Caki2 (cell line): ENCODE measurements around the gene ZSWIM8. TPM values are rescaled to one million over a fixed set of nuclear protein-coding genes. Genes with fewer than 3 reads are reported as not detected.
"Not testable (repeated sequence)": the region's sequence is repeated elsewhere in the genome, so short reads cannot be mapped to it uniquely, and the experiment has no call there.

Experiments
- DNase-seq: peaks from one replicate; pipeline ENCODE4 v3.0.0-alpha.2; 2015; ENCODE audit warnings: low read depth
- in situ Hi-C: cut with HindIII; loops from 2 replicates; pipeline ENCODE4 v1.10.0; 2016; ENCODE audit warnings: low sequenced_read_pairs, low pct_unique_long_range_greater_than_20kb, mixed read lengths
- total RNA-seq: library from RNA; depleted of rRNA; stranded (reverse); fragments of >200 nt; shearing (Covaris generic); gene quantifications from 2 replicates; pipeline ENCODE4 v1.2.3, GENCODE V29; 2014; ENCODE audit warnings: low replicate concordance; rRNA removed

Gene ZSWIM8, protein sequence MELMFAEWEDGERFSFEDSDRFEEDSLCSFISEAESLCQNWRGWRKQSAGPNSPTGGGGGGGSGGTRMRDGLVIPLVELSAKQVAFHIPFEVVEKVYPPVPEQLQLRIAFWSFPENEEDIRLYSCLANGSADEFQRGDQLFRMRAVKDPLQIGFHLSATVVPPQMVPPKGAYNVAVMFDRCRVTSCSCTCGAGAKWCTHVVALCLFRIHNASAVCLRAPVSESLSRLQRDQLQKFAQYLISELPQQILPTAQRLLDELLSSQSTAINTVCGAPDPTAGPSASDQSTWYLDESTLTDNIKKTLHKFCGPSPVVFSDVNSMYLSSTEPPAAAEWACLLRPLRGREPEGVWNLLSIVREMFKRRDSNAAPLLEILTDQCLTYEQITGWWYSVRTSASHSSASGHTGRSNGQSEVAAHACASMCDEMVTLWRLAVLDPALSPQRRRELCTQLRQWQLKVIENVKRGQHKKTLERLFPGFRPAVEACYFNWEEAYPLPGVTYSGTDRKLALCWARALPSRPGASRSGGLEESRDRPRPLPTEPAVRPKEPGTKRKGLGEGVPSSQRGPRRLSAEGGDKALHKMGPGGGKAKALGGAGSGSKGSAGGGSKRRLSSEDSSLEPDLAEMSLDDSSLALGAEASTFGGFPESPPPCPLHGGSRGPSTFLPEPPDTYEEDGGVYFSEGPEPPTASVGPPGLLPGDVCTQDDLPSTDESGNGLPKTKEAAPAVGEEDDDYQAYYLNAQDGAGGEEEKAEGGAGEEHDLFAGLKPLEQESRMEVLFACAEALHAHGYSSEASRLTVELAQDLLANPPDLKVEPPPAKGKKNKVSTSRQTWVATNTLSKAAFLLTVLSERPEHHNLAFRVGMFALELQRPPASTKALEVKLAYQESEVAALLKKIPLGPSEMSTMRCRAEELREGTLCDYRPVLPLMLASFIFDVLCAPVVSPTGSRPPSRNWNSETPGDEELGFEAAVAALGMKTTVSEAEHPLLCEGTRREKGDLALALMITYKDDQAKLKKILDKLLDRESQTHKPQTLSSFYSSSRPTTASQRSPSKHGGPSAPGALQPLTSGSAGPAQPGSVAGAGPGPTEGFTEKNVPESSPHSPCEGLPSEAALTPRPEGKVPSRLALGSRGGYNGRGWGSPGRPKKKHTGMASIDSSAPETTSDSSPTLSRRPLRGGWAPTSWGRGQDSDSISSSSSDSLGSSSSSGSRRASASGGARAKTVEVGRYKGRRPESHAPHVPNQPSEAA (N-terminal part only)
- 22.8 and 52.3 TPM in 2 replicates for total RNA-seq

- in situ Hi-C loops: no loop called here
- peak; percentile 95 for DNase-seq
Observed at GRCh38 chr10:73785211-73785720, at the start of gene ZSWIM8. Gene ZSWIM8, plus strand, starts transcription at chr10:73785606. Its CDS starts 273 bp downstream, at chr10:73785879.

- in situ Hi-C loops, DNase-seq: not testable (repeated sequence)
Observed at GRCh38 chr10:73740501-73741254, 44.7 kb upstream of the ZSWIM8 start.

DNA sequence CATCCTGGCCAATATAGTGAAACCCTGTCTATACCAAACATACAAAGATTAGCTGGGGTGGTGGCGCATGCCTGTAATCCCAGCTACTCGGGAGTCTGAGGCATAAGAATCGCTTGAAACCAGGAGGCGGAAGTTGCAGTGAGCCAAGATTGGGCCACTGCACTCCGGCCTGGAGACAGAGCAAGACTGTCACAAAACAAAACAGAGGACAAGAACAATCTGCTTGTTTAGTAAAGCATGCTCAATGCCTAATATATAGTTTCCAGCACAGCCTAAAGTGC is 43.0 kb upstream of the ZSWIM8 start:
- in situ Hi-C loops: no loop called here
- DNase-seq: no peak

DNA sequence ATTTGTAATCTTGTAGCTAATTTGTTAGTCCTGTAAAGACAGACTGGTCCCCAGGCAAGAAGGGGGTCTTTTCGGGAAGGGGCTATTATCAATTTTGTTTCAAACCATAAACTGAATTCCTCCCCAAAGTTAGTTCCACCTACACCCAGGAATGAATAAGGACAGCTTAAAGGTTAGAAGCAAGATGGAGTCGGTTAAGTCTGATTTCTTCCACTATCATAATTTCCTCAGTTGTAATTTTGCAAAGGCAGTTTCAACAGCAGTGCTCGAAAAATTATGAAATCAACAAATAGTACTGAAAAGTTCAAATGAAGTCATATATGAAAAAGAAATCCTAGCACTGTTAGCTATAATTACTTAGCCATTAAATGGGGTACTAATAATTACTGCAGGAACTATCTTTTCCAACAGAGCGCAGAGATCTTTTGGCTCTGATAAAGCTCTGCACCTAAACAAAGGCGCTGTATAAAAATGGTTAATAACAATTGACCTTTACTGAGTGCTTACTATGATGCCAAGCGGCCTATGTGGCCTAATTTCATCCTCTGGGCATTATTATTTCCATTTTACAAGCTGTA is 42.0 kb upstream of the ZSWIM8 start:
- in situ Hi-C loops: no loop called here
- DNase-seq: no peak

DNA sequence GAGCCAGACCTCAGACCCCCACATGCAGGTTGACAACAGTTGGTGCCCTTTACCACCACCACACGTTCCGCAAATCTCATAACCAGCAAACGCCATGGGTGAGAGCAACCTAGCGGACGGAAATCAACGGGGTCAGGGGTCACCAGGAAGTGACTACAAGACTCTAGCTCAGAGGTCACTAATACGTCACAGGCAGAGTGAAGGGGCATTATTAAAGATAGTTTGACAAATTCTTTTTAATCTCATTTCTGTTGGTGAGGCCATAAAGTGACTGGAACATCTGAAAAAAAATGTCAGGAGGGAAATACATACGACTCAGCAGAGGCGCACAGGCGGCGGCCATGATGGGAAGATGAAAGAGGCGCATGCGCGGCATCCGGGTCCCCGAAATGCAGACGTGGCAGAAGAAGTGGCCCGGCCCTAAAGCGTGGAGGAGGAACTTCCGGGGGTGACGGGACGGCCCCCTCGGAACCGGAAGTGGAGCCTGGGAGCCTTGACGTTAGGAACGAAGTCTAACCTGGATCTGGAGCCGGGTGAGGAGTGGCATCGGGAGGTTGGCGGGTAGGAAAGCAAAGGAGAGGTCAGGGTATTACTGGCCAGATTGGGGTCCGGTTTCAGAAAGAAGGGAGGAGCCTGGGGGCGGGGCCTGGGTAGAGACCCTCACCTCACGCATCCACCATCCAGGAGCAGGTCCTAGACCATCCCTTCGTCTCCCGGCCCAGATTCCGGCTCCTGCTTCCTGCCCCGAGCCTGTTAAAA is 41.3 kb upstream of the ZSWIM8 start, which contains the start of gene SEC24C:
TSS of gene SEC24C (plus strand) at position 468 of the 759 bp plus-strand sequence. CDS start 2,461 bp downstream, outside the sequence.
- in situ Hi-C loops: no loop called here
- DNase-seq: peak; percentile 97

DNA sequence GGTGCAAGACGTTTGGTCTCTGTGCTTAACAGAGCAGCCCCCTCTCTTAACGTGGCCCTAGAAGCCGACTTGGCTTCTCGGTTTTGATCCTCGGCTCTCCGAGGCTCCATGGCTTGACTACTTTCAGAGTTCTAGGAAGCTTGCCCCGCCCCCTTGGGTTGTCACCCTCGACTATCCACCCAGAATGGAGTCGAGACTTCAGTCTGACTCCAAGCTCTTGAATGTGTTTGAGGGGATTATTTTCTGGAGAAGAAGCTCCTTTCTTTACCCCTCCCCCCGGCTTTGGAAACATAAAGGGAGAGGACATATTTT is 40.8 kb upstream of the ZSWIM8 start:
- no peak for DNase-seq
- in situ Hi-C loops: no loop called here

- no peak for DNase-seq
- in situ Hi-C loops: no loop called here
Observed at GRCh38 chr10:73746721-73747120, 38.7 kb upstream of the ZSWIM8 start.

DNA sequence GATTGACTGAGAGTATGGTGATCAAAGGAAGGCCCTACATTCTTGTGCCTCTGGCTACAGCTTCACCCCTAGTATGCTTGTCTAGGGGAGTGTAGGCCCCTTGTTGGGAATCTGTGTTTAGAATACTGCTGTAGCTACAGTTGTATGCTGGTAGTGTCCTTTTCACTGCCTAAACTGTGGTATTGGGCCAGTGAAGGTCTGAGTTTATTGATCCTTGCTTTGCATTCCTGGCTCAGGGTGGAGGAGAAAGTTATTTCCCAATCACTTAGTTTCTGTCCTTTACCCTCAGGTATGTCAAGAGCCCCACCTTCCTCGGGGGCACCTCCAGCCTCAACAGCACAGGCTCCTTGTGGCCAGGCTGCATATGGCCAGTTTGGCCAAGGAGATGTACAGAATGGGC is 34.6 kb upstream of the ZSWIM8 start:
- in situ Hi-C loops: no loop called here
- DNase-seq: no peak

- no peak for DNase-seq
- in situ Hi-C loops: no loop called here
Observed at GRCh38 chr10:73756183-73756582, 29.2 kb upstream of the ZSWIM8 start.

GRCh38 chr10:73758704-73759511 is 26.5 kb upstream of the ZSWIM8 start:
- no peak for DNase-seq
- in situ Hi-C loops: no loop called here

- in situ Hi-C loops: no loop called here
- DNase-seq: no peak
Observed at GRCh38 chr10:73759512-73760115, 25.8 kb upstream of the ZSWIM8 start.

- DNase-seq: no peak
- in situ Hi-C loops: no loop called here
Observed at GRCh38 chr10:73761781-73762180, 23.6 kb upstream of the ZSWIM8 start.

- DNase-seq: no peak
- in situ Hi-C loops: no loop called here
Observed at GRCh38 chr10:73762915-73763314, 22.5 kb upstream of the ZSWIM8 start.

GRCh38 chr10:73763343-73763742 is 22.1 kb upstream of the ZSWIM8 start:
- in situ Hi-C loops: no loop called here
- DNase-seq: no peak

DNA sequence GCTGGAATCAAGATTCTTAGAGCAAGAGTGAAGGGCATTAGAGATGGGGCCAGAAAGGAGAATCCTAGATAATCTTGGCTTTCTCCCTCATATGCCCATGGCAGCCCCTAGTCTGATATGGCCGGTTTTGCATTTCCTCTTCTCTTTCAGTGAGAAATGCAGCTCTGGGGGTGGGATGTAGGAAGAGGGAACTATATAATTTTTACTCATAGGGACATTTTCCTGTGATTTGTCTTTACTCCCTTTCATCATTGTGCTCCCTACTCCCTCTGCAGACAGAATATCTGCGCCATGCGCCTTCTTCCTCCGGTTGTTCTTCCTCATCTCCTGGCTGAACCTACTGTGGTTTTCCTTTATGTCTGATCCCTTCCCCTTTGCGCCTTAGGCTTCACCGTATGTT is 20.3 kb upstream of the ZSWIM8 start:
- in situ Hi-C loops: no loop called here
- no peak for DNase-seq

DNA sequence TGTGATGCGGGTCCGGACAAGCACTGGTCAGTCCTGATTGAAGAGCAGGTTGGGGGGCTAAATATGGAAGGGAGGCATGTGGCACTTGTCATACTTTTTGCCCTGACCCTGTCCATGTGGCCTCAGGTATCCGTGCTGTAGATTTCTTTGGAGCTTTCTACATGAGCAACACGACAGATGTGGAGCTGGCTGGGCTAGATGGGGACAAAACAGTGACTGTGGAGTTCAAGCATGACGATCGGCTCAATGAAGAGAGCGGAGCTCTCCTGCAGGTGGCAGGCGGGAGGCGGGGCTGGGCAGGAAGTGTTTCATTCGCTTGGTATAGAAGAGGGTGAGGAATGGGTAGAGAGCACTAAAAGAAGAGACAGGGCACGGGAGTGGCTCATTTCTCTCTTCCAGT is 16.5 kb upstream of the ZSWIM8 start:
- no peak for DNase-seq
- in situ Hi-C loops: no loop called here
